K562 (cell line): Measurements from ENCODE around the gene RNASEH2A. TPM values are rescaled to one million over a fixed set of nuclear protein-coding genes. Genes with fewer than 3 reads are reported as not detected.
A peak's percentile ranks its signal among the peaks of the same experiment; 100 is the strongest.

Experiments used
- BDP1 ChIP-seq: IDR thresholded peaks from 3 replicates; pipeline ENCODE4 v1.6.1; 2011; ENCODE audit not compliant: insufficient read length, insufficient read depth
- CHD1 ChIP-seq: fragments of 200-600 bp; sonication (generic); IDR thresholded peaks from one replicate; pipeline ENCODE4 v1.6.1; 2012; ENCODE audit warnings: mild to moderate bottlenecking, moderate library complexity, low read length, inconsistent platforms
- EP300 ChIP-seq: IDR thresholded peaks from 2 replicates; pipeline ENCODE4 v1.6.1; 2012; ENCODE audit warnings: low read length, improper control_type of control experiment
- EP400 ChIP-seq: fragments of 450-650 bp; IDR thresholded peaks from 2 replicates; pipeline ENCODE4 v1.6.1; 2017; ENCODE audit warnings: antibody characterized with exemption, mild to moderate bottlenecking, moderate library complexity
- HEY1 ChIP-seq: fragments of 250-450 bp; sonication (Bioruptor Pico); IDR thresholded peaks from 2 replicates; pipeline ENCODE4 v1.5.0; 2020; ENCODE audit warnings: mild to moderate bottlenecking, moderate library complexity, borderline replicate concordance
- HMG20B ChIP-seq: fragments of 250-450 bp; sonication (Bioruptor Pico); IDR thresholded peaks from 2 replicates; pipeline ENCODE4 v1.5.0; 2021; ENCODE audit warnings: mild to moderate bottlenecking
- HSF4 ChIP-seq: fragments of 250-450 bp; sonication (Bioruptor Pico); IDR thresholded peaks from 2 replicates; pipeline ENCODE4 v2.1.2; 2022; ENCODE audit warnings: mild to moderate bottlenecking, moderate library complexity, borderline replicate concordance
- JUN ChIP-seq, 2 experiments: sonication (generic) in 1 of 2; formaldehyde crosslinking in 1 of 2; IDR thresholded peaks; 2 replicates each; pipeline versions ENCODE4 v1.6.1 to v1.8.0; 2012 to 2022; ENCODE audit warnings: borderline replicate concordance in 2 of 2, mild to moderate bottlenecking in 2 of 2, improper control_type of control experiment in 1 of 2, low read depth in 1 of 2, low read length in 1 of 2, missing genetic modification reagents in 1 of 2
- KDM1A ChIP-seq, 2 experiments: fragments of 450-650 bp; IDR thresholded peaks; 2 replicates each; pipeline ENCODE4 v1.6.1; 2016; ENCODE audit warnings: mild to moderate bottlenecking in 2 of 2
- L3MBTL2 ChIP-seq: fragments of 450-650 bp; IDR thresholded peaks from 2 replicates; pipeline ENCODE4 v1.6.1; 2016; ENCODE audit warnings: mild to moderate bottlenecking, moderate library complexity
- LCOR ChIP-seq: sonication (generic); formaldehyde crosslinking; IDR thresholded peaks from 2 replicates; pipeline ENCODE4 v1.8.0; 2022; ENCODE audit warnings: mild to moderate bottlenecking, missing genetic modification reagents
- MNT ChIP-seq, 2 experiments: fragments of 450-650 bp; conservative IDR thresholded peaks; 2 replicates each; pipeline ENCODE4 v1.6.1; 2017; ENCODE audit warnings: mild to moderate bottlenecking in 2 of 2, moderate library complexity in 2 of 2
- MTA1 ChIP-seq: fragments of 450-650 bp; IDR thresholded peaks from 2 replicates; pipeline ENCODE4 v1.6.1; 2017; ENCODE audit warnings: borderline replicate concordance
- POLR3G ChIP-seq: IDR thresholded peaks from 2 replicates; pipeline ENCODE4 v1.6.1; 2011; ENCODE audit not compliant: insufficient read length, insufficient replicate concordance; ENCODE audit errors: extremely low read depth
- PYGO2 ChIP-seq: fragments of 450-650 bp; IDR thresholded peaks from 2 replicates; pipeline ENCODE4 v1.6.1; 2016; ENCODE audit warnings: mild to moderate bottlenecking, missing genetic modification characterization, moderate library complexity, missing compliant biosample characterization
- TAF15 ChIP-seq: fragments of 200-400 bp; formaldehyde crosslinking; IDR thresholded peaks from 2 replicates; pipeline ENCODE4 v1.6.1; 2017; ENCODE audit warnings: mild to moderate bottlenecking, low read depth, low read length, moderate library complexity
- TAF9B ChIP-seq: fragments of 450-650 bp; IDR thresholded peaks from 2 replicates; pipeline ENCODE4 v1.6.1; 2018; ENCODE audit warnings: mild to moderate bottlenecking; ENCODE audit not compliant: partially characterized antibody
- TAL1 ChIP-seq: fragments of 450-650 bp; IDR thresholded peaks from 2 replicates; pipeline ENCODE4 v1.6.1; 2016; ENCODE audit warnings: mild to moderate bottlenecking
- TFAM ChIP-seq: fragments of 250-450 bp; sonication (Bioruptor Pico); conservative IDR thresholded peaks from 2 replicates; pipeline ENCODE4 v1.5.0; 2021; ENCODE audit warnings: mild to moderate bottlenecking, moderate library complexity
- TGIF2 ChIP-seq: sonication (generic); formaldehyde crosslinking; IDR thresholded peaks from 2 replicates; pipeline ENCODE4 v1.8.1; 2022; ENCODE audit warnings: mild to moderate bottlenecking, missing genetic modification reagents, moderate library complexity
- THRAP3 ChIP-seq: fragments of 450-650 bp; IDR thresholded peaks from 2 replicates; pipeline ENCODE4 v1.6.1; 2016; ENCODE audit warnings: mild to moderate bottlenecking, inconsistent platforms, borderline replicate concordance
- YBX1 ChIP-seq: fragments of 450-650 bp; IDR thresholded peaks from 2 replicates; pipeline ENCODE4 v1.7.1; 2016; ENCODE audit warnings: mild to moderate bottlenecking
- ZC3H11A ChIP-seq: IDR thresholded peaks from 2 replicates; pipeline ENCODE4 v1.6.1; 2012; ENCODE audit warnings: low read depth, low read length, improper control_type of control experiment
- ZFPM2 ChIP-seq: fragments of 250-450 bp; sonication (Bioruptor Pico); IDR thresholded peaks from 2 replicates; pipeline ENCODE4 v1.5.1; 2022; ENCODE audit warnings: mild to moderate bottlenecking
- ZNF184 ChIP-seq: sonication (generic); formaldehyde crosslinking; IDR thresholded peaks from 2 replicates; pipeline ENCODE4 v1.5.0; 2020; ENCODE audit warnings: missing genetic modification reagents
- ZNF507 ChIP-seq: conservative IDR thresholded peaks from 2 replicates; pipeline ENCODE4 v1.6.1; 2017; ENCODE audit warnings: missing genetic modification characterization, missing compliant biosample characterization
- ZNF696 ChIP-seq: fragments of 250-450 bp; sonication (Bioruptor Pico); conservative IDR thresholded peaks from 2 replicates; pipeline ENCODE4 v1.4.0; 2020; ENCODE audit warnings: mild to moderate bottlenecking, moderate library complexity
- ZSCAN29 ChIP-seq: fragments of 450-650 bp; IDR thresholded peaks from 2 replicates; pipeline ENCODE4 v1.6.1; 2017
- polyA plus RNA-seq, 8 experiments: library from polyadenylated mRNA; depleted of rRNA in 4 of 8; stranded (reverse) in 5 of 8; unstranded in 3 of 8; fragments of >200 nt; fragmentation: Nextera tagmentation in 2 of 8; fragmentation: Illumina TruSeq in 1 of 8; extraction: Ambion mirVana in 2 of 8; extraction: Trizol in 1 of 8; gene quantifications; 2 replicates each; pipeline versions ENCODE4 v1.2.1 to v1.2.3, GENCODE V29; 2011 to 2014; ENCODE audit warnings: inconsistent platforms in 1 of 8, missing spikeins in 1 of 8
- total RNA-seq, 7 experiments: library from RNA; depleted of rRNA in 6 of 7; stranded (reverse); fragments of >200 nt in 6 of 7; fragmentation: Illumina TruSeq in 2 of 7; extraction: Trizol in 2 of 7; gene quantifications; 2 replicates each; pipeline versions ENCODE4 v1.2.1 to v1.2.3, GENCODE V29; 2011 to 2021; ENCODE audit warnings: low replicate concordance in 1 of 7
- TF ChIP-seq, protein P1 (sequence below): sonication (generic); IDR thresholded peaks from 2 replicates; pipeline ENCODE4 v1.6.1; 2016
- TF ChIP-seq, protein P2 (sequence below): sonication (generic); formaldehyde crosslinking; IDR thresholded peaks from 2 replicates; pipeline ENCODE4 v1.8.0; 2022; ENCODE audit warnings: mild to moderate bottlenecking, missing genetic modification reagents

The RNASEH2A gene
- total and polyA plus RNA-seq, 9 of the 15 experiments (the other 6 are each of a cell fraction or from before 2014, with no cell fraction given), result 22.3 to 78.0 (median 61.7) TPM

DNA sequence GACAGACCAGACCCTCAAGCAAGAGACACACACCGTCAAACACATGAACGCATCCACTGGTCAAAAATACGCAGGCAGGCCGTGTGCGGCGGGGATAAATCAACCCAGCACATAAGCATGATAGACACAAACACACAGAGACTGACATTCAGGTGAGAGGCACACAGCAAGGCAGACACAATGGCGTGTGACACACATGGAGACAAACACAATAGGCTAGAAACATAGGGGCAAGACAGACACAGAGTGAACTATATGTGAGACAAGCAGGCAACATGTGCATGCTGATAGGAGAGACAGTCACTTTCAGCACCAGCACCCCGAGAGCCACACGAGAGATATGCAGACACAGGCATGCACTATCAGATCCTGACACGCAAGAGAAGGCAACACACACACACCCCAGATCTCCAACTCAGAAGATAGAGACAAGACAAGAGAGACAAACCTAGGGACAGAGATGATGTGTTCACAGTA, 22.0 kb upstream of the RNASEH2A start (continued):
- TF ChIP-seq TAF9B, result no peak
- peak; percentile 50; the same call in 1 of the 2 replicates for TF ChIP-seq JUN (IDR thresholded peaks at IDR 0.05; ENCODE audit: borderline replicate concordance, low read depth, low read length)
- no peak for TF ChIP-seq JUN (CRISPR knock-in tag; IDR thresholded peaks at IDR 0.05; ENCODE audit: borderline replicate concordance)
- TF ChIP-seq ZFPM2 (CRISPR knock-in tag), result no peak
- no peak for TF ChIP-seq TGIF2 (CRISPR knock-in tag)
- peak; percentile 78 for TF ChIP-seq L3MBTL2
- peak; percentile 94 for TF ChIP-seq EP300
- no peak for TF ChIP-seq YBX1
- no peak for TF ChIP-seq BDP1
- peak in 1 of 2 experiments; percentile 40; a peak in 1 of 4 replicates for TF ChIP-seq KDM1A (IDR thresholded peaks at IDR 0.05)
- no peak for TF ChIP-seq ZNF184 (CRISPR knock-in tag)
- TF ChIP-seq THRAP3, result no peak
- TF ChIP-seq, protein P1, sequence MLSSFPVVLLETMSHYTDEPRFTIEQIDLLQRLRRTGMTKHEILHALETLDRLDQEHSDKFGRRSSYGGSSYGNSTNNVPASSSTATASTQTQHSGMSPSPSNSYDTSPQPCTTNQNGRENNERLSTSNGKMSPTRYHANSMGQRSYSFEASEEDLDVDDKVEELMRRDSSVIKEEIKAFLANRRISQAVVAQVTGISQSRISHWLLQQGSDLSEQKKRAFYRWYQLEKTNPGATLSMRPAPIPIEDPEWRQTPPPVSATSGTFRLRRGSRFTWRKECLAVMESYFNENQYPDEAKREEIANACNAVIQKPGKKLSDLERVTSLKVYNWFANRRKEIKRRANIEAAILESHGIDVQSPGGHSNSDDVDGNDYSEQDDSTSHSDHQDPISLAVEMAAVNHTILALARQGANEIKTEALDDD, result no peak
- TF ChIP-seq ZNF507 (tag), result no peak
- peak; percentile 84 for TF ChIP-seq MTA1
- TF ChIP-seq MNT (conservative IDR thresholded peaks at IDR 0.05), result peak; percentile 82 to 91
- TF ChIP-seq ZNF696 (CRISPR knock-in tag), result no peak
- TF ChIP-seq HMG20B (CRISPR knock-in tag), result no peak
- no peak for TF ChIP-seq CHD1
- no peak for TF ChIP-seq ZSCAN29
- no peak for TF ChIP-seq POLR3G
- TF ChIP-seq, protein P2, sequence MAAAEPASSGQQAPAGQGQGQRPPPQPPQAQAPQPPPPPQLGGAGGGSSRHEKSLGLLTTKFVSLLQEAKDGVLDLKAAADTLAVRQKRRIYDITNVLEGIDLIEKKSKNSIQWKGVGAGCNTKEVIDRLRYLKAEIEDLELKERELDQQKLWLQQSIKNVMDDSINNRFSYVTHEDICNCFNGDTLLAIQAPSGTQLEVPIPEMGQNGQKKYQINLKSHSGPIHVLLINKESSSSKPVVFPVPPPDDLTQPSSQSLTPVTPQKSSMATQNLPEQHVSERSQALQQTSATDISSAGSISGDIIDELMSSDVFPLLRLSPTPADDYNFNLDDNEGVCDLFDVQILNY (CRISPR knock-in tag), result no peak
- TF ChIP-seq PYGO2, result 0 out of 2 replicates have a peak, but pooled peaks have one; percentile 11
- no peak for TF ChIP-seq TAF15
- TF ChIP-seq HEY1 (CRISPR knock-in tag), result no peak
- TF ChIP-seq ZC3H11A, result no peak
- peak; percentile 95 for TF ChIP-seq TAL1
- peak; percentile 83 for TF ChIP-seq EP400
- TF ChIP-seq TFAM (CRISPR knock-in tag), result no peak
- no peak for TF ChIP-seq HSF4 (CRISPR knock-in tag)
- TF ChIP-seq LCOR (CRISPR knock-in tag), result no peak
